GM21717 (cell line): ENCODE results near the gene FAM240B.

Source experiments
- ATAC-seq: cut with Tn5 transposase; IDR thresholded peaks from one replicate; pipeline ENCODE4 v1.9.1; 2021; ENCODE audit warnings: mild to moderate bottlenecking, moderate library complexity; ENCODE audit not compliant: unreplicated experiment

FAM240B gene

DNA sequence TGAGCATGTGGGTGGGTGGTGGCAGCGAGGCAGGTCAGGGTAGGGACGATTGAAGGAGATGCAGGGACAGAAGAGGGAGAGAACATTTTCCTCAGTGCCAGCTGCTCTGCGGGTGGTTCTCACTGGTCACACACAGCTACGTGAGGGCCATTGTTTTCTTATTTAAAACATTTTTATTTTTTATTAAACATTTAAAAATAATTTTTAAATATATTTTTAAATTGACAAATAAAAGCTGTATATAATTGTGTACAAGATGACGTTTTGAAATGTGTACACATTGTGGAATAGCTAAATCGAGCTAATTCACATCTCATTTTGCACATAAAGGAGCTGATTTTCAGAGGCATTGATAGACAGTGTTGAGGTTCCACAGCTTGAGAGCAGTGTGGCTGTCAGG lies 14.0 kb downstream of the FAM240B start:
- ATAC-seq: no peak

DNA sequence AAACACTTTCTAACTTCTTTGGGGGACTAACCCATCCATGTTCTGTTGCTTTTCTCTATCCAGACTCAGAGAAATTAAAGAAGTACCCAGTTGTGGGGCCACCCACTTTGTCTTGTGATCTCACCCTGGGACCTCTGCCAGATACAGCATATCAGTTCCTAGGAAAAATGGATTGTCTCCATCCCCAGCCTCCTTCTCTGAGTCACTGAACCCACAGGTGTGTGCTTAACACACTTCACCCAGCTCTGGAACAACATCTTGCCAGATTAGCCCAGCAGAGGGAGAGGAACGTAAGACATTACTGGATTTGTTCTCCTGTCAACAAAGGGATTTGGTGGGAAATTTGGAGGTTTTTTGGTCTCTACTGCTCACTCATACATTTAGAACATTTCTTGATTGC lies 19.2 kb downstream of the FAM240B start:
- ATAC-seq: no peak

DNA sequence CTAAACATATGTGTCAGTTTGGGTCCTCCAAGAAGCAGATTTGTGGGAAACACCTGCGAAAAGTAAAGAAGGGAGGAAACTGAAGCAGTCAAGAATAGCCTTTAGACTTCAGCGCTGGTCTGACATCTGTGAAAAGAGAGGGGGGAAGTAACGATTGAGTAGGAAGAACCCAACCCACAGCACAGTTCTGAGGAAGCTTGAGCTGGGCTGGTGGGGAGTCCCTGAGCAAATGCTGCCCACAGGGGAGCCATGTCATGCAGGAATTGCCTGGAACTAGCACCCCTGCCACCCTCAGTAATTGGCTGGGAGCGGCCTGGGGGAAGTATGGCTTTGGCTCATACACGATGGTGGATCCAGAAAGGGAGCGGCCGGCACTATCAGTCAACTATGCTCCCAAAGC lies 20.6 kb downstream of the FAM240B start:
- ATAC-seq: no peak

DNA sequence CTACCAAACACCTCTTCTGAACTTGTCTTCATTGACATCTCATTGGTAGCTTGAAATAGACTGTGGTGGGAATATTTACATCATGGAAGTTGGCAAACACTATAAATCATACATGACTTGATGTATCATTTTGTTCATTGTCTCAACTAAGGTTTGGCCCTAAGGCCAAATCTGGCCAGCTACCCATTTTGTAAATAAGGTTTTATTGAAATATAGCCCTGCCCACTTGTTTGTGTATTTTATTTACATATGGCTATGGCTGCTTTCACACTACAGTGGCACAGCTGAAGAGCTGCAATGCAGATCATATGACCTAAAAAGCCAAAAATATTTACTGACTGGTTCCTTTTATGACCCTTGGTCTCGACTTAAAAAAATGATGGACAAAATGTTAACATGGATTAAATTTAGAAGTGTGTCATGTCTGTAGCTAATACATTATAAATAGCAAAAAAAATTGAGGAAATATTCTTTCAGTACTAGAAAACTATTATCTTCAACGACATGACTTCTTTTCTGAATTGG lies 22.1 kb downstream of the FAM240B start:
- no peak for ATAC-seq

DNA sequence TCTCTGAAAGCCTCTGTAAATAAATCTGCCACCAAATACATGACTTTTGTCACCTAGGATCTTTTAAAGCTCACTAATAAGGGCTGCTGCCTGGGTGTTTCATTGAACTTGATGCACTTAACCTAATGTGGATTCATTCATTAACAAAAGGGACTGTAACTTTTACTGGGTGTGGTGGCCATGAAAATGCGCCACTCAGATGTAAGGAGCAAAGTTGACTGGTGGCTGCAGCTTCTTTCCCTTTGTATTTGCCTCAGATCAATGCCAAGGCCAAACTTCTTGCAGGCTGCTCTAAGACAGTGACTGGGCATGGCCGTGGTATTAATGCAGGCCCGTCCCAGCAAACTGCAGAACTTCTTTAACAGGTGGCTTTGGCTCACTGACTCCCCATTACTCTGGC lies 22.9 kb downstream of the FAM240B start:
- ATAC-seq: no peak

DNA sequence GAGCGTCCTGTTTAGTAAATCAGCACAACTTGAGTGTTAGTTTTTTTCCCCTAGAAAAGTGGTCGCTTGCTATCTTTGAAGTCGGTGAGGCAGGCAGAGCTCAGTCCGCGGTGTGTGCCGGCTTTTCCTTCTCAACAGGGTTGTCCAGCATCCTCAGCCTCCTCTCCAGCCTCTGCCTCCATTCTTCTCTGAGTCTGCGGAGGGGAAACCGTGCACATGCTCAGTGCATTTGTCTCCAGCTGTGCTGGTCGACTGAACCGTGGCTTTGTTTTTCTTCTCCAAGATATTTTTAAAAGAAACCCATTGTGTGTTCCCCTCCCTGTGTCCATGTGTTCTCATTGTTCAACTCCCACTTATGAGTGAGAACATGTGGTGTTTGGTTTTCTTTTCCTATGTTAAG lies 25.3 kb downstream of the FAM240B start:
- ATAC-seq: no peak

DNA sequence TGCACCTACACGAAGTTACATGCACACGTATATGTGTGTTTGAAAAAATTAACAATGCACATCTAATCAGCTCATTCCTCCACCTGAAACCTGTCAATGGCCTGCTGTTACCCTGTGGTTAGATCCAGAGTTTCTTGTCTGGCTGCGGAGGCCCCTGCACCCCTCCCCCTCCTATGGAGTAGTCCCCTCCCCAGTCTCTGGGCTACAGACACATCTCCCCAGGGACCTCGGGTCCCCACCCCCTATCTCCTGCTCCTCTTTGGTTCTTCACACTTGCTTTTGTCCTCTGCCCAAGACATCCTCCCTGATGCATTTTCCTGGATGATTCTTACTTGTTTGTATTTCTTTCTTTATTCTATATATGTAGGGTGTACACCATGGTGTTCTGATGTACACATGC lies 27.2 kb downstream of the FAM240B start:
- ATAC-seq: no peak

DNA sequence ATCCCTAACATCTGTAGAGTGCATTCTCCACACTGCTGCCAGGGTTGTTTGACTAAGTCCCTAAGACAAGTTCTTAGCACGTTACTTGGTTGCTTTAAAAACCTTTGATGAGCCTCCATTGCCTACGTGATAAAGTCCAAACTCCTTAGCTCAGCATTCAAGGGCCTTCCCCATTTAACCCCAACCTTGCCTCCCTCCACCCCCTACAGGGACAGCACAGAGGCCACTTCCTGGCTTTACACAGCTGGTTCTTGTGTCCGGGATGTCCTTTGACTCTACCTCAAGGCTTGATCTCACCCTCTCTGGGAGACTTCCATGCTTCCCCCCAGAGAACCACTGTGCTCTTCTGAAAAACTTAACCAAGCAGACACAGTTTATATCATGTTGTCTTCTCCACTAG lies 29.4 kb downstream of the FAM240B start:
- no peak for ATAC-seq

DNA sequence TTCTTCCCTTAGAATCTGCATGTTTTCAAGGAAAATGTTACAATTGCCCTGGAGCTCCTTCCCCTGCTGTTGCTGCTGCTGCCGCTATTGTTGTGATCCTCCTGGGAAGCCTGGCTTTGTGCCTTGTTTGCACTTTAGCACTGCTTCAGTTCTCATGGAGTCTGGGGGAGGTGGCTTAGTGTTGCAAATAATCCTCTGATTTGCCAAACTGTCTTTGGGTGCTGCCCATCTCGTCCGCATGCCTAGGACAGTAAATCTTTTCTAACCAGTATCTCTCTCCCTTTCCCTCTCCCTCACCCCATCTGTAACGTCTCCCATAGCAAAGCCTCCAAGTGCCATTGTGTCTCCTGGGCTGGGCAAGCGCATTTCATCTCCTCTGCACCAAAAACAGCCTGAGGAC lies 30.3 kb downstream of the FAM240B start:
- no peak for ATAC-seq

DNA sequence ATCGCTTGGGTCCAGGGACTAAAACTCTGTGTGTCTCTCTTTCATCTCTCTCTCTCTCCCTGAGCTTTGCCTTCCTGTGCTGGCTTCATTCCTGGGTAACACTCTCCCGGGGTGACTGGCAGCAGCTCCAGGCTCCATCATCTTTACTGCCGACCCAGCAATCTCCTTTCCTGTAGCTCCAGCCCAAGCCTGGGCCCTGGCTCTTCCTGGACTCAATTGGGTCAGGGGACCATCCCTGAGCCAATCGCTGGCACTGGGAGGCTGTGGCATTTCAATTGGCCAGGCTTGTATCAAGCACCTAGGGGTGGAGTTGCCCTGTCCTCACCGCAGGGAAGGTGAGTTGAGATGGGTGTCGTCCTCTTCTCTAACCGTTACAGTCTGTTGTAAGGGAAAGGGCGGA lies 31.9 kb downstream of the FAM240B start:
- no peak for ATAC-seq

DNA sequence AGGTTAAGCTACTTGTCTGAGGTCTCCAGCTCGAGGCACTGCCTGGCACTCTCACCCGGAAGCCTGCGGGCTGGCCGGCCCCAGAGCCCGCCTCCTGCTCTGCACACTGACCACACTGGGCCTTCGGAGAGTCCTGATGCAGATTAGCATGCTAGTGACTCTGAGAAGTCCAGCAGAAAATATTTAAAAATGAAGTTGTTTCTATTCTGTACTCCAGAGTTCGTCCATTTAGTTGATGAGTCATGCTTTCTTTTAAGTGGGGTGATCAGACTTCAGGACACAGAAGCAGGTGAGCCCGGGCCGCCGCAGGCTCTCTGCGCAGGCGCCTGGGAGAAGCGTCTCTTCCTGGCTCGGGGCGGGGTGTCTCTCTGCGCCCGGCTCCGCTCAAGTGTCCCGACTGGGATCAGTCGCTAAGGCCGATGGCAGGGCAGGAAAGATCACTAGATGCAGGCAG lies 32.5 kb downstream of the FAM240B start:
- ATAC-seq: no peak

DNA sequence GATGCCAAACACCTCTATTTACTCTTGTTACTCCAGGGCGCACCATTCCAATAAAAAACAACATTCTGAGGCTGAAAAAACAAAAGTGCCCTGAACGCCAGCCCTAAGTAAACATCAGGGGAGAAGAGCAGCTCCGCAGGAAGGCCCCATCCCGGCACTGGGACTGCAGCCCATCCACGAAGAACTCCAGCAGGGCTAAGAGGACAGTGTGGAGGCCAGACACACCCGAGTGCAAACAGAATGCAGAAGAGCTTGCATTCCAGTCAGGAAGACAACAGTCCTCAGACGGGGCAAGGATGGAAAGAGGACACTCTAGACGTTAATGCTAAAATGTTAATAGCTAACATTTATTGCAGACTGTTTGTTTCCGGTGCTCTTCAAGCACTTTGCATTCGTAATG lies 33.0 kb downstream of the FAM240B start:
- ATAC-seq: no peak

DNA sequence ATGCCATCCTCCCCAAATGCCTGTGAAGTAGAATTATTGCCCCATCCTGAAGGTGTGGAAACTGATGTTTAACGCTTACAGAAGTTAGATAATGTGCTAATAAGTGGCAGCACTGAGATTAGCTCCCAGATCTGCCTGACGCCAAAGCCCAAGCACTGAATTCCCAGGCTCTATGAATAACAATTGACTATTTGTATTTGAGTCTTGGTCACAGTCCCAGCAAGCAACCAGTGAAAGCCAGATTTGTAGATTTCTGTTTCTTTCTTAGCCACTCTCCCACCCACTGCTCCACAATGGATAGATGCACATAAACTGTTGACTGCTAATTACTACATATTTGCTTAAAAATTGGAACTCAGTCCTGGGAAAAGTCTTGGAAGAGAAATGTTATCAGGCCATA lies 34.4 kb downstream of the FAM240B start:
- no peak for ATAC-seq

DNA sequence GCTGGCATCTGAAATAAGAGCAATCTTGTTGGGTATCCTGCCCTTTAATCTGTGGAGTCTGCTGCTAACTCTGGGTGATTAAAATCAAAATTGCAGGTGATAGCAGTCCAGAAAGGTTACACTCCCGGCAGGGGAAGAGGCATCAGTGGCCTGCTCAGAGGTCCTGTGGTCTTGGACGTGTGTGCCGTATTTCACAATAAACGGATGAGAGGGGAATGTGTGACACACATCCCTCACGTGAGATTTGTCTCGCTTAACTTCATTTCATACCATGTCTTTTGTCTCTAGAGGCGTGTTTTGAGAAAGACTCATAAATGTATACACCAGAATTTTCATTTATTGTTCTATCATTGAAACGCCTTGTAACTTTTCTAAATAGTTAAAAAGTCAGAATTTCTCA lies 36.6 kb downstream of the FAM240B start:
- no peak for ATAC-seq

DNA sequence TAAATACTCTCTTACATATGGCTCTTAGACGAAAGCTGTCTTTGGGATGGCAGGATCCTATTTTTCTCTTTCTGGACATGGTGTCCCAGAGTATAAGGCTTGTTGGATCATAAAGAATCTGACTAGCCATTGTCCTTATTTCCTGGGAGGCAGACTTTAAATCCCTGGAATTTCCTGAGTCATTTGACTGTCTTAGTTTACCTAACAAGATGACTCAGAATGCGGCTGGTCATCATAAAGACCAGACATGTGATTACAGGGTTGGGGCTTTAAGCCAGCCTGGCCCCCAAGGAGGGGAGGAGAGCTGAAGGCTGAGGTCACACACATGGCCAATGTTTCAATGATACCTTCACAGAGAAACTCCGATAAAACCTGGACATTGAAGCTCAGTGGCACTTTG lies 37.2 kb downstream of the FAM240B start:
- ATAC-seq: no peak

DNA sequence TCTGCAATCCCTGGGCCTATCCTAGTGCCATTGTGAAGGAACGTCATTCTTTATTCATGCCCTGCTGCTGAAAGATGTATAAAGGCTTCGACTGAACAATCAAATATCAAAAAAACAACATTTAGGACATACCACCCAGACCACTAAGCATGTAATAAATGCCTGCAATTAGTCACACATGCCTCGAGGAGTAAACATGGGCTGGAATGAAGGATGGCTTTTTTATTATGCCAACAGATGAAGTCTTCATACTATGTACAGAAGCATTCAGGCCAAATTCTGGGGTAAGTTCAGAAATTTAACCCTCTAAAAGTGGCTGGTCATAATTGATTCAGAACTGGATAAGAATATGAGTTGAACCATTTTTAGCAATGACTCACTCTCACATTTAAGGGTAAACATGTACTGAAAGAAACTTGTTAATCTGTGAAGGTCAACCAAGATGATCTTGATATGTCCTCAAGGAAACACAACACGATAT lies 38.1 kb downstream of the FAM240B start:
- ATAC-seq: no peak

DNA sequence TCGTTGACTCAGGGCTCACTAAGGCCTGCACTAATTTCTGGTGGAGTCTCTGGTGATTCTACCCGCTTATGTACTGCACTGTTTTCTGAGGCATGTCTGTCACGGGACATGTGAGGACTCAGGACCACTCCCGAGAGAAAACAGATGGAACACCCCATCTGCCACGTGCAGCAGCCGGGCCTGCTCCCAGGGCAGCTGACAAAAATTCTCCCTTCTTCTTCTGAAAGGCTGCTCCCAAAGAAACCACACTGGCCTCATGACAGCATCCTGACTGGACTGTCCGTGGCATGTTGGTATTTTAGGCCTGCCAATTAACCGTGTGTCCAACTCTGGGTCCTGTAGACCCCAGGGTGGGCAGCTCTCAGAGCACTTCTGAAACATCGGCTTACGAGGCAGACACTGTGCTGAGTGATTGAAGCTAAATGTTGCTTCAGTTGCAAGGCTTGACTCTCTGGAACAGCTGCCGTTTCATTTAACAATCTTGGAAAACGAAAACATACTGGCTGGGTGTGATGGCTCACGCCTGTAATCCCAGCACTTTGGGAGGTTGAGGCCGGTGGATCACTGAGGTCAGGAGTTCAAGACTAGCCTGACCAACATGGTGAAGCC lies 39.0 kb downstream of the FAM240B start:
- ATAC-seq: no peak

DNA sequence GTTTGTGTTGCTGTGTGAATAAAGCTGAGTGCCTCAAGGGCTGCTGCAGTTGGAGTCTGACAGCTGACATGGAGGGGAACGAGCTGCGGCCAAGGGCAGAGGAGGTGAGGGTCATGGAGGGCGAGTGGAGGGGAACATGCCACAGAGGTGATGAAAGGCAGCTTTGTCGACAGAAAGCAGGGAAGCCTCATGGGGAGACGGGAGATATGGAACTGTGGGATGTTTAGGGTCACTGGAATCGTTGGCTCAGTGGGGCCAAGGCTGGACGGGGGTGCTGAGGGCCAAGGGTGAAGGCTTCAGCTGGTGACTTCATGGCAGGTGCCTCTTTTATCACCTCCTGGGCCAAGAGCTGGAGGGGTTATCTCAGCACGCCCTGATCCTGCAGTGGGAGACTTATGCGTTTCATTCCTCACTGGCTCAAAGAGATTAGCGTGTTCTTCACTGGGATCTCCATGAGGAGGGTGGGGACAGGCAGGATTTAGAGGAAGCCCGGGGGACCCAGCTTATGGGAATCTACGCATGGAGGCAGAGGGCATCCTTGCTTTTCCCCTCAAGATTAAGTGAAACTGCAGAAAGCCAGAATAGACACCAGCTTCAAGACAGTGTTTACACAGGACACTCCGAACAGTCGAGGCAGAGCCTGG lies 42.2 kb downstream of the FAM240B start:
- ATAC-seq: no peak

DNA sequence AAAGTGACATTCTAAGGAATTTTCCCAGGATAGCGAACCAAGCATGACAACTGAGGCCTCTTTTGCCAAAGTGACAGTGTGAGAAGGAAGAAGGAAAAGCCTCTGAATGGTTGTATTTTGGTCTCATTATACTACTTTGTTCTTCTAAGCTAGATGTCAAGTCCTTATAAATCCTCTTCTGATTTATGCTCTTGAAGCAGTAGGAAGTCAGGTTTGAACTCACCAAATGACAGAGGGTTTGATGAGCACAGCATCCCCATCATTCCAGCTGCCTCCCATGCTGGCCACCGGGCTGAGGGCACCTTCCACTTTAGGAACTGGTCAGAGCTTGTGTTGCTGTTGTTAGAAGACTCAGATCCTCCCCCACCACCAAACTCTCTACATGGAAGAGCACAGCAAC lies 44.1 kb downstream of the FAM240B start:
- no peak for ATAC-seq

DNA sequence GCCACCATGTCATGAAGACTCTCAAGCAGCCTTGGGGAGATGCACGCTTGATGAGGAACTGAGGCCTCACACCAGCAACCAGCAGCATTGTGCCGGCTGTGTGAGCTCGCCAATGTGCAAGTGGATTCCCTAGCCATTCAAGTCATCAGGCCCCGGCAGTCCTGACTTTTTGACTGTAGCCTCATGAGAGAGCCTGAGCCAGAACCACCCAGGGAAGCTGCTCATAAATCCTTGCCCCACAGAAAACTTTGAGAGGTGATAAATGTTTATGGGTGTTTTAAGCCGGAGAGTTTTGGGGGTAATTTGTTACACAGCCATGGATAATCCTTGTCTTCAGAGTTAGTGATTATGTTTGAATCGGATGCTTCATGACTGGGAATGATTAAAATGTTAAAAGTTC lies 44.7 kb downstream of the FAM240B start:
- no peak for ATAC-seq

DNA sequence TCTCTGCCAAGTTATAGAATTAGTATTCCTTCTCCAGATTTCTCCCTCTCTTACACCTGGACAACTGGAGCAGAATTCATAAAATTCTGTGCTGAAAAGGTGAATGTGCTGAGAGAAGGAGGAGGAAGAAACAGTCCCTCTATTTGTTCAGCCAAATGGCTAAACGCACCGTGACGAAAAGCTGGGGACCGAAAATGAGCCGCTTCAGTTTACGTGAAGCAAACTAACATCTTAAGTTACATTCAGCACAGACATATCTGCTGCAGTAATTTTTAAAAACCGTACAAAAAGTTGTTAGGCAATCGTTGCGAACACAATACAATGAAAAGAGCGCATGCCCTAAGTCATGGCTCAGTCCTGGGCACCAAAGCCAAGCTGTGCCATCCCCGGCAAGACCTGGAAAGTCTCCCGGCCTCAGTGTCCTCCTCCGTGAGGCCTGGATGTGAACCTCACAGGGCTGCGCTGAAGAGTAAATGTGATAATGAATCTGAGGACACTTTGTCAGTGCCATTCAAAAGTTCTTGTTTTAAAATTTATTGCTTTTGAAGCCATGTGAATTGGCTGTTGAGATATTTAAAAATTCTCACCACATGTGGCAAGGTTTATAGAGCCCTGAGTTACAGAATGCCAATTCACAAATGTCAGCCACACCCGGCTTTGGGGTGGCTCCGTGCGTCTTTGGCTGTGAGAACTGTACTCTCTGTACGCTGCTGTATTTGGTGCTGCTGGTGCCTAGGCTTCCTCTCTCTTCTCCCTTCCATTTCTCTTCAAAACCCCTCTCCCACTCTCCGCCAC lies 46.3 kb downstream of the FAM240B start:
- no peak for ATAC-seq

DNA sequence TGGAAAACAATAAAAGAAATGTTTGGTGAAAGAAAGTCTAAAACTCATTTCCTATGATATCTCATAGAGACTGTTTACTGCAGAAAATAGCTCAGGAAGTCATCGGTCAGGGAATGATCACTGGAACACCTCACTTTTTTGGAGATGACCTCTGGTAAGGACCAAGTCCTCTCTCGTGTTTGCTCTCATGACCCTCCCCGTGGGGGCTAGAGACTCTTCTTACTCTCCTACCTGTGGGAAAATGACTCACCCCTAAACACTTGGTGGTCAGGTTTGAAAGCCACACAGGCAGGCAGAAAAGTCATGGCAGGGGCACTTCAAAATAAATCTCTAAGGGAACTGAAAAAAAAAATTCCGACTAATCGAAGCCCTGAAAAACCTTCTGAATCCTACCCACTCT lies 48.2 kb downstream of the FAM240B start:
- no peak for ATAC-seq
